NK-92 treated with Interleukin-12 subunit alpha and Interleukin-12 subunit beta, amount 100 ng/mL, for 24 hours (cell line): Measurements from ENCODE around the gene COL24A1.
"Not testable (repeated sequence)": the region's sequence is repeated elsewhere in the genome, so short reads cannot be mapped to it uniquely, and the experiment has no call there.

ENCODE experiments used
- DNase-seq: peaks from one replicate; lab custom pipeline; 2025; lab: John Stamatoyannopoulos, UW

COL24A1 gene

GRCh38 chr1:85888921-85889320 is 267.7 kb downstream of the COL24A1 start:
- DNase-seq, result no peak

DNA sequence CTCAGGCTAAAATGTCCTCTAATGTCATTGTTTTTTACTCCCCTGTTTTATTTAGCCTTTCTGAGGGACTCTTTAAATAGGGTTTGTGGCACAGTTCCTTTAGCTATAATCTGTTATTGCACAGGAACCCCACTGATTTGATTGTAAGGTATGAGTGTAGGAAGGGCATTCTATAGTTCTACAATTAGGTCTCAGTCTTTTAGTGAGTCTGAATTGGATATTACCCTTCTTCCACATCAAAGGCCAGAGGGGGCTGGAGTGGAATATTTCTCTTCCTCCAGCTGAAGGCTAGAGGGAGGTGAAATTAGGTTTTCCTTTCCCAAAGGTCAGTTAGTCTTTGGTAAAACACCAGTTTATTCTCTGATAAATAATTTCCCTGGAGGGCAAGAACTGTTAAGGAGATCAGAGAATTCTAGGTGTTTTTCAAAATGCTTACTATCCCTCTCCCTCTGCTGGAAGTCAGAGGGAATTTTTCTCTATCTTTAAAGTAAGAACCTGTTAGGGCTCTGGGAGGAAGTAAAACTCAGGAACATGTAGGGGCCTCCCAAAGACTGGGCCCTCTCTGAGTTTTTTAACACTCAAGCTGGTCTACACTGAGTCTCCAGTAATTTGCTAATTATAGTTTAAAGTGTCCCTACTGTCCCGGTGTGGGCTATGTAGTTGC is 272.1 kb downstream of the COL24A1 start:
- DNase-seq, result no peak

- DNase-seq, result no peak
Measured at GRCh38 chr1:85867189-85867588, 289.4 kb downstream of the COL24A1 start.

- DNase-seq, result no peak
Measured at GRCh38 chr1:85865213-85865612, 291.4 kb downstream of the COL24A1 start.

GRCh38 chr1:85864727-85865126 is 291.8 kb downstream of the COL24A1 start:
- no peak for DNase-seq

DNA sequence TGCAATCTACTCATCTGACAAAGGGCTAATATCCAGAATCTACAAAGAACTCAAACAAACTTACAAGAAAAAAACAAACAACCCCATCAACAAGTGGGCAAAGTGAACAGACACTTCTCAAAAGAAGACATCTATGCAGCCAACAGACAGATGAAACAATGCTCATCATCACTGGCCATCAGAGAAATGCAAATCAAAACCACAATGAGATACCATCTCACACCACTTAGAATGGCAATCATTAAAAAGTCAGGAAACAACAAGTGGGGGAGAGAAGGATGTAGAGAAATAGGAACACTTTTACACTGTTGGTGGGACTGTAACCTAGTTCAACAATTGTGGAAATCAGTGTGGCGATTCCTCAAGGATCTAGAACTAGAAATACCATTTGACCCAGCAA is 292.9 kb downstream of the COL24A1 start:
- DNase-seq, result not testable (repeated sequence)

- DNase-seq, result no peak
Measured at GRCh38 chr1:85862456-85862855, 294.1 kb downstream of the COL24A1 start.

DNA sequence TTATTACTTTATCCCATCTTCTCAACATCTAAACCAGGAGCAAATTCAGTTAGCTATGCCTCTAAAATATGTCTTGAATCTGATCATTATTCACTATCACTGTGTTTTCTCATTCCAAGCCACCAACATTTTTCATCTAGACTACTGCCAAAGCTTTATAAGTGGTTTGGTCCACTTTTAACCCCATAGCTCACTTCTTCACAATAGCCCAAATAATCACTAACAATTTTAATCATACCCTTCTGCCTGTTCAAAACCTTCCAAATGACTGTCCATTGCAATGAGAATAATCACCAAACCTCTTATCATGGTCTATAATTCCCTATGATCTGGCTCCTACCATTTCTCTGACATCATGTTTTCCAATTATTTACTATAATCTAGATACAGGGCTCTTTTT is 298.6 kb downstream of the COL24A1 start:
- no peak for DNase-seq

- no peak for DNase-seq
Measured at GRCh38 chr1:85850238-85850637, 306.3 kb downstream of the COL24A1 start.

- no peak for DNase-seq
Measured at GRCh38 chr1:85849660-85850059, 306.9 kb downstream of the COL24A1 start.

DNA sequence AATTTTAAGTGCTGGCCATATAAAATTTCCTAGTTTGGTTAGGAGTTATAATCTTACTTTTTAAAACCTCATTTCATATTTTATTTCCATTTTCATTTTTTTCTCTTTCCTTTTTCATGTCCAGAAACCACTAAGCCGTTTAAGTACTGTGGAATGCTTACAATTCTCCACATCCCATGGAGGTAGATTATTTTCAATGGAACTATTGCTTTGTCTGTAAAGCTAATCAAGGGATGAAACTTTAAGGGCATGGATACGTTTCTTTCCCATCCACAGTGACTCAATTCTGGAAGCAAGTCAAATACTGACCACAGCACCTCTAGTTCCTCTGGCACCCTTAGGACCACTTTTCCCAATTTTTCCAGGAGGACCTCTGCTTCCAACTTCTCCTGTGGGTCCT is 309.2 kb downstream of the COL24A1 start:
- no peak for DNase-seq

- no peak for DNase-seq
Measured at GRCh38 chr1:85846706-85847105, 309.9 kb downstream of the COL24A1 start.

DNA sequence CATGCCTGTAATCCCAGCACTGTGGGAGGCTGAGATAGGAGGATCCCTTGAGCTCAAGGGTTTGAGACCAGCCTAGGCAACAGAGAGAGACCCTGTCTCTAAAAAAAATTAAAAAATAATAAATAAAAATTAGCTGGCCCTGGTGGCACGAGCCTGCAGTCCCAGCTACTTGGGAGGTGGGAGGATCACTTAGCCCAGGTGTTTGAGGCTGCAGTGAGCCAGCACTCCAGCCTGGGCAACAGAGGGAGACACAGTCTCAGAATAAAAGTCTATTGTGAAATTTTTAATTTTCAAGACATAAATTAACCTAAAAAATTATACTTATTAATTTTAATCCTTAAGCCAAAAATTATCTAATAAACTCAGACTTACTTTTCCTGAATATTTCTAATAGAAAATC is 317.1 kb downstream of the COL24A1 start:
- DNase-seq, result no peak

DNA sequence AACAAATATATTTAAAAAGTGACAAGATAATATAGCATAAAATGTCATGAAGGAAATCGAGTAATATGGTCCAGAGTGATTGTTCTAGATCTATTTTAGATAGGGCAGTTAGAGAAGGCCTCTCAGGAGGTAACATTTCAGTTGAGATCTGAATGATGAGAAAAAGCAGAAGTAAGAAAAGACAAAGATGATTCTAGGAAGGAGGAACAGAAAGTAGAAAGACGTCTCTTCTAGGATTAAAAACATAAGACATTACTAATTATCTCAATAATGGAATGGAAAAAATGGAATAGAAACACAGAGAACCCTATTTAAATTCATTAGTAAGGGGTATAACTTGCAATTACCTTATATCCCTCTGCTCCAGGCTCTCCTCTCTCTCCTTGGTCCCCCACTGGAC is 318.3 kb downstream of the COL24A1 start:
- DNase-seq, result no peak

DNA sequence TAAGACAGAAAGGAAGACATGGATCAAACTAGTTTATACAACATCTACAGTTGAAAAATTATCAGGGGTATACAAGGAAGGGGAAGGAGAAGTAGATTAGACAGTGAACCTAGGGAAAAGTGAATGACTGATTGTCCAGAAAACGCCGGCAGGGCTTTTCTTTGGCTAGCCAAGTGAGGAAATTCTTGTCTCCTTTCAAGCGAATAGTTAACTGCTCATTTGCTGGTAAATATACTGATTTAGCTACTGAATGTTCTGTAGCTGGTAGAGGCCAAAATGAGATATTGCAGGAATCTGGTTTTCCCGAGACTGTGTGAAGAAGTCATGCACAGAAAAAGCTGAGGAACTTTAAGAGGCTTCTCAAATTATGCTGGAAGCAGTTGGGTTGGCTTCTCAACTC is 319.8 kb downstream of the COL24A1 start:
- no peak for DNase-seq

DNA sequence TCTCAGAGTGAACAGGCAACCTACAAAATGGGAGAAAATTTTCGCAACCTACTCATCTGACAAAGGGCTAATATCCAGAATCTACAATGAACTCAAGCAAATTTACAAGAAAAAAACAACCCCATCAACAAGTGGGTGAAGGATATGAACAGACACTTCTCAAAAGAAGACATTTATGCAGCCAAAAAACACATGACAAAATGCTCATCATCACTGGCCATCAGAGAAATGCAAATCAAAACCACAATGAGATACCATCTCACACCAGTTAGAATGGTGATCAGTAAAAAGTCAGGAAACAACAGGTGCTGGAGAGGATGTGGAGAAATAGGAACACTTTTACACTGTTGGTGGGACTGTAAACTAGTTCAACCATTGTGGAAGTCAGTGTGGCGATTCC is 323.4 kb downstream of the COL24A1 start:
- DNase-seq, result not testable (repeated sequence)

- DNase-seq, result no peak
Measured at GRCh38 chr1:85830837-85831236, 325.7 kb downstream of the COL24A1 start.

DNA sequence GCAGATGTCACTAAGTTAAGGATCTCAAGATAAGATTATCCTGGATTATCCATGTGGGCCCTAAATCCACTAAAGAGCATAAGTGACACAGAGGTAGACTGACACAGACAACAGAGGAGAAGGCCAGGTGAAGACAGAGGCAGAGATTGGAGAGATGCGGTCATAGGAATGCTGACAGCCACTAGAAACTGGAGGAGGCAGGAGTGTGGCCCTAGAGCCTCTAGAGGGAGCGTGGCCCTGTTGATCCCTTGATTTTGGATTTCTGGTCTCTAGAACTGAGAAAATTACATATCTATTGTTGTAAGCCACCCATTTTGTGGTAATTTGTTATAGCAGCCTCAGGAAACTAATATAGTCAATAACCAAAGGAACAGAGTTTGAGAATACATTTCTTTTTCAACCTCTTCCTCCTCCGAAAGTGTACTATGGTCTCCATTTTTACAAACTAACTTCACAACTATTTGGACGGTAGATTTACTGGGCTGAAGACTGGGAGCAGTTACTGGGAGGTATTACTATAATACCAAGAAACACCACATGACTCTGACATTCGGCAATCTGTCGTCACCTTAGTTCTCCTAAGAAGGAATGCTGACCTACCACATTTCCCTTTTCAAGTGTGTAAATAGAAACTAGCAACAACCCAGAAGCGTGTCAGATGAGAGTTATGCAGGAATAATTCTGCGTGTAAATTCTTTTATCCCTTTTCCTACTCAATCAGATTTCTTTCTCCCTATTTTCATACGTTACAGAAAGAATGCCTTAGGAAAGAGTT is 332.3 kb downstream of the COL24A1 start:
- DNase-seq, result no peak

- DNase-seq, result no peak
Measured at GRCh38 chr1:85822696-85823095, 333.9 kb downstream of the COL24A1 start.

DNA sequence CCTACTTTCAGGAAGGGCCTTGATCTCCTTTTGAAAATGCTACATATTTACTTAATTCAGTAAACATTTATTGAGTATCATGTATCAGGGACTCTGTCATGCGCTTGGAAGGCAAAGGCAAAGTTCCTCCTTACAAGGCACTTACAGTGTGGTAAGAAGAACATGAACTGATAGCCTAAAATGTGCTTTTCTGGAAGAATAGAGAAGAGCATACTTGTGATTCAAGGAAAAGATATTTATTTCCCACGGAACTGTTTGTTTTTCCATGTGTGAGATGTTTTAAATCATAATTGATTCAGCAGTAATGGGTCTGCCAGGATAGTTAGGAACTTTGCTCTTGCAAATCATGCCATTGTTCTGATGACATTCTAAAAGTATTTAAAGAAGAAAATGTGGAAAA is 338.2 kb downstream of the COL24A1 start:
- no peak for DNase-seq

DNA sequence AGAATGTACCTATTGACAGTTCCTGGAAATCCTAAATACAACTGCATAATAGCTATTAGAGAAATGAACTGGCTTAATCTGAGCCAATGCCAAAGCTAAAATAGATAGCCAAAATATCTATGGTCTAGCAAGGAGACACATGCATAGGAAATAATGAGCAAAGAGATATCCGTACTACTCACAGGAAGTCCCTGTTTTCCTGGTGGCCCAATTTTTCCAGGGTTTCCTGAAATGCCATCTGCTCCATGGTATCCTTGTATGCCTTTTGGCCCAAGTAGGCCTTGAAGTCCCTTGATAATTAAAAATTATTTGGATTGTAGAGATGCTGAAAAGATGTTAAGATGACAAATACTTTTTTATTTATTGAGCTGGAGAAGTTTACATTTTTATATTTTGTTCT is 340.0 kb downstream of the COL24A1 start:
- no peak for DNase-seq

DNA sequence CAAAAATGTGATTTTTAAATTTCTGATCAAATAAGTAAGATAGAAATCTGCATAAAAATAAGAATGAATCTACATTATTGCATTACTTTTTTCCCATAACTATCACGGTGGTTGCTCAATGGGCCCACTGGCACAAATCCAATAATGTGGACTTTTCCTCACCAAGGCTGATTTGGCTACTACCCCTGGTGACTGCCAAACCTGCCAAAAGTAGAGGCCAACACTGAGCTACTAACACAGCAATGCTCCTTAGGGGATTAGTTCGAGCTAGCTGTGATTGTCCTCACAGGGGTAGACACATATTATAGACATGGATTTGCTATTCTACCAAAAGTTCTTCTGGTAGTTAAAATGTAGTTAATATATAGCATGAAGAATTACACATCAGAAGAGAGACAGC is 340.7 kb downstream of the COL24A1 start:
- no peak for DNase-seq

DNA sequence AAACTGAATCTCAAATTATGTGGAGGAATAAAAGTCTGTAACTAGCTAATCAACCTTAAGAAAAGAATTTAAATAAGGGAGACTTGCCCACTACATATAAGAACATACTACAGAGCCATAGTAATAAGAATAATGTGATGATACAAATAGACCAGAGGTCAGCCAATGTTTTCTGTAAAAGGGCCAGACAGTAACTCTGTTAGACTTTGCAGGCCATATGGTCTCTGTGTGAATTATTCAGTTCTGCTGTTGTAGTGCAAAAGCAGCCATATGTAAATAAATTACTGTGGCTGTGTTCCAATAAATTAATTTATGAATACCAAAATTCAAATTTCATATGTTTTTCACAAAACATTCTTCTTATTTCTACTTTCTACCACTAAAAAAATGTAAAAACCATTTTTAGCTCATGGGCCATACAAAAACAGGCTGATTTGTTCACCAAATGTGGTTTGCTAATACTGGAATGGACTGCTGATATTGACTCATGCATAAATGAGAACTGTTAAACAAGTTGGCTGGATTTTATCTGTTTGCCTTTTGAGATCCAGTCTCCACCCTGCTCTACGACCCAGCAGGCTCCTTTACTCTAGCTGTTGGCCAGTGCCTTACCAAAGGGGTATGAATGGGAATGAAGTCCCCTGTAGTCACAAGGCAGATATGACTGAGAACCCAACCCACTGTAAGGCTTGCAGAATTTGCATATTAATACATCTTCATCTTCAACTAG is 350.2 kb downstream of the COL24A1 start:
- DNase-seq, result no peak
